CD4-positive, alpha-beta memory T cell (primary cell): ENCODE results near the gene ADCK2. TPM values are rescaled to one million over a fixed set of nuclear protein-coding genes. Genes with fewer than 3 reads are reported as not detected.

ENCODE experiments used
- CTCF ChIA-PET: fragments of 350-600 bp; sonication (Branson Sonifier 250); formaldehyde crosslinking; loops from one replicate; lab custom pipeline; 2021; ENCODE audit warnings: inconsistent platforms; ENCODE audit not compliant: partially characterized antibody; lab: Charles Lee
- POLR2A ChIA-PET: fragments of 350-600 bp; sonication (Branson Sonifier 250); formaldehyde crosslinking; loops from one replicate; lab custom pipeline; 2021; ENCODE audit not compliant: partially characterized antibody; lab: Charles Lee
- DNase-seq, 5 donors: peaks; one replicate each; pipeline versions ENCODE4 v3.0.0 to v3.0.0-alpha.2; 2020 to 2022; ENCODE audit warnings: mixed read lengths in 1 of 5
- H3K27ac ChIP-seq: one replicate; pipeline ENCODE4 v1.7.0; 2013; ENCODE audit warnings: low read depth, low read length
- H3K27me3 ChIP-seq: 2 replicates; pipeline ENCODE4 v1.7.0; 2013; ENCODE audit warnings: mild to moderate bottlenecking, low read length, moderate library complexity; ENCODE audit not compliant: insufficient read depth
- H3K36me3 ChIP-seq: 2 replicates; pipeline ENCODE4 v1.7.0; 2013; ENCODE audit warnings: mild to moderate bottlenecking, low read length, moderate library complexity; ENCODE audit not compliant: insufficient read depth
- H3K4me1 ChIP-seq: 2 replicates; pipeline ENCODE4 v1.7.0; 2013; ENCODE audit warnings: mild to moderate bottlenecking, low read length, moderate library complexity; ENCODE audit not compliant: insufficient read depth
- H3K4me3 ChIP-seq, 2 donors: one replicate each; pipeline ENCODE4 v1.7.0; 2013; ENCODE audit warnings: low read length in 2 of 2, mild to moderate bottlenecking in 1 of 2
- H3K9me3 ChIP-seq, 2 donors: one replicate each; pipeline ENCODE4 v1.7.0; 2013; ENCODE audit warnings: low read length in 2 of 2, control low read depth in 1 of 2; ENCODE audit not compliant: control insufficient read depth in 1 of 2
- H3K27ac Mint-ChIP-seq, 7 donors: one replicate each; pipeline ENCODE4 v1.8.0; 2020 to 2021; ENCODE audit warnings: mixed read lengths in 7 of 7, mild to moderate bottlenecking in 6 of 7, inconsistent platforms in 3 of 7, moderate library complexity in 3 of 7
- H3K27me3 Mint-ChIP-seq, 2 donors: one replicate each; pipeline ENCODE4 v1.8.0; 2020 to 2021; ENCODE audit warnings: mixed read lengths in 2 of 2
- H3K36me3 Mint-ChIP-seq, 2 donors: one replicate each; pipeline ENCODE4 v1.8.0; 2020 to 2021; ENCODE audit warnings: mixed read lengths in 2 of 2, inconsistent platforms in 1 of 2, mild to moderate bottlenecking in 1 of 2
- H3K4me1 Mint-ChIP-seq, 4 donors: one replicate each; pipeline ENCODE4 v1.8.0; 2020 to 2021; ENCODE audit warnings: mixed read lengths in 4 of 4, mild to moderate bottlenecking in 1 of 4
- H3K4me3 Mint-ChIP-seq, 8 donors: one replicate each; pipeline ENCODE4 v1.8.0; 2020 to 2021; ENCODE audit warnings: mixed read lengths in 8 of 8, mild to moderate bottlenecking in 7 of 8, moderate library complexity in 6 of 8, inconsistent platforms in 3 of 8
- H3K9me3 Mint-ChIP-seq, 8 donors: one replicate each; pipeline ENCODE4 v1.8.0; 2020 to 2021; ENCODE audit warnings: mixed read lengths in 8 of 8, mild to moderate bottlenecking in 5 of 8, inconsistent platforms in 3 of 8, moderate library complexity in 1 of 8
- intact Hi-C: fragments of 100-400 bp; cut with micrococcal nuclease; formaldehyde crosslinking; loops from one replicate; pipeline ENCODE4 v1.15.1; 2023
- polyA plus RNA-seq, 2 donors: library from polyadenylated mRNA; unstranded; fragments of 300-500 nt; fragmentation: Illumina TruSeq; gene quantifications; one replicate each; pipeline ENCODE4 v1.2.3, GENCODE V29; 2021
- total RNA-seq, 2 experiments: library from RNA; stranded (reverse); gene quantifications; one replicate each; pipeline ENCODE4 v1.2.3, GENCODE V29; 2021

The ADCK2 gene
- total and polyA plus RNA-seq, 4 experiments from 2014 or later, result 18.6 to 36.0 (median 22.1) TPM

- Histone ChIP-seq H3K27me3 (no peaks in the 10 kb centered on the region), H3K9me3 (no peaks in the 10 kb centered on the region), H3K27ac (no peak overlapping the region), H3K4me3 (no peak overlapping the region), H3K4me1 (no peaks in the 10 kb centered on the region), H3K36me3 (no peaks in the 10 kb centered on the region)
- no peak for DNase-seq
- Mint-ChIP-seq H3K4me3 (no peak overlapping the region), H3K4me1 (peaks cover 0 to 2% (median 0%) of the 10 kb centered on the region in 4 donors), H3K27ac (no peak overlapping the region), H3K27me3 (peaks cover 7 to 25% of the 10 kb centered on the region in 2 donors), H3K9me3 (no peaks in the 10 kb centered on the region), H3K36me3 (no peaks in the 10 kb centered on the region)
- ChIA-PET POLR2A (interaction anchor here (0.6 kb wide), 1 partner anchor 13 kb away, joined by 3 read pairs; no protein-coding TSS in a partner anchor), CTCF (no interaction called here)
- intact Hi-C loops, result no loop called here
Measured at GRCh38 chr7:140631602-140632001, 41.1 kb upstream of the ADCK2 start.

GRCh38 chr7:140635345-140635744, 37.4 kb upstream of the ADCK2 start:
- peaks cover 9 to 12% (median 11%) of the 10 kb centered on the region in 4 donors for H3K4me1 Mint-ChIP-seq
- H3K27me3 Mint-ChIP-seq, result peaks cover 32 to 52% of the 10 kb centered on the region in 2 donors
- peaks cover 0 to 3% (median 0%) of the 10 kb centered on the region in 8 donors for H3K9me3 Mint-ChIP-seq
- no peak overlapping the region for H3K4me3 ChIP-seq
- H3K27ac Mint-ChIP-seq, result no peak overlapping the region
- no peaks in the 10 kb centered on the region for H3K36me3 ChIP-seq
- CTCF ChIA-PET, result no interaction called here
- intact Hi-C loops, result no loop called here
- H3K36me3 Mint-ChIP-seq, result no peaks in the 10 kb centered on the region
- no peak overlapping the region for H3K27ac ChIP-seq
- POLR2A ChIA-PET, result no interaction called here
- peaks cover 25% of the 10 kb centered on the region for H3K27me3 ChIP-seq
- DNase-seq, result no peak
- H3K9me3 ChIP-seq, result no peaks in the 10 kb centered on the region
- peaks cover 8% of the 10 kb centered on the region for H3K4me1 ChIP-seq
- no peak overlapping the region for H3K4me3 Mint-ChIP-seq

- intact Hi-C loops, result no loop called here
- Histone ChIP-seq H3K27me3 (peaks cover 25% of the 10 kb centered on the region), H3K4me3 (no peak overlapping the region), H3K4me1 (peaks cover 8% of the 10 kb centered on the region), H3K9me3 (no peaks in the 10 kb centered on the region), H3K27ac (no peak overlapping the region), H3K36me3 (no peaks in the 10 kb centered on the region)
- ChIA-PET POLR2A (no interaction called here), CTCF (no interaction called here)
- no peak overlapping the region for H3K4me3 Mint-ChIP-seq
- no peaks in the 10 kb centered on the region for H3K36me3 Mint-ChIP-seq
- no peak for DNase-seq
- peaks cover 32 to 52% of the 10 kb centered on the region in 2 donors for H3K27me3 Mint-ChIP-seq
- H3K9me3 Mint-ChIP-seq, result peaks cover 0 to 3% (median 0%) of the 10 kb centered on the region in 8 donors
- peaks cover 9 to 12% (median 11%) of the 10 kb centered on the region in 4 donors for H3K4me1 Mint-ChIP-seq
- H3K27ac Mint-ChIP-seq, result no peak overlapping the region
Measured at GRCh38 chr7:140635816-140636215, 36.9 kb upstream of the ADCK2 start.

- ChIA-PET CTCF (interaction anchor here (0.9 kb wide), 1 partner anchor 10 kb away, joined by 6 read pairs; no protein-coding TSS in a partner anchor), POLR2A (no interaction called here)
- no peaks in the 10 kb centered on the region for H3K36me3 ChIP-seq
- peaks cover 11 to 21% (median 15%) of the 10 kb centered on the region in 4 donors for H3K4me1 Mint-ChIP-seq
- peaks cover 39 to 51% of the 10 kb centered on the region in 2 donors for H3K27me3 Mint-ChIP-seq
- no peak for DNase-seq
- no peaks in the 10 kb centered on the region for H3K36me3 Mint-ChIP-seq
- H3K4me3 ChIP-seq, result no peak overlapping the region
- no peaks in the 10 kb centered on the region for H3K9me3 ChIP-seq
- H3K27ac Mint-ChIP-seq, result no peak overlapping the region
- no peak overlapping the region for H3K27ac ChIP-seq
- H3K4me3 Mint-ChIP-seq, result no peak overlapping the region
- H3K4me1 ChIP-seq, result peaks cover 8% of the 10 kb centered on the region
- peaks cover 33% of the 10 kb centered on the region for H3K27me3 ChIP-seq
- peaks cover 0 to 3% (median 0%) of the 10 kb centered on the region in 8 donors for H3K9me3 Mint-ChIP-seq
- intact Hi-C loops, result no loop called here
Measured at GRCh38 chr7:140637400-140637799, 35.3 kb upstream of the ADCK2 start.

- Mint-ChIP-seq H3K4me3 (peak overlapping the region in 4 of 8 donors; percentile 1 to 18 (median 6)), H3K4me1 (peaks cover 11 to 21% (median 15%) of the 10 kb centered on the region in 4 donors), H3K36me3 (no peaks in the 10 kb centered on the region), H3K27me3 (peaks cover 39 to 54% of the 10 kb centered on the region in 2 donors), H3K9me3 (peaks cover 0 to 3% (median 0%) of the 10 kb centered on the region in 8 donors), H3K27ac (no peak overlapping the region)
- Histone ChIP-seq H3K4me1 (peaks cover 8% of the 10 kb centered on the region), H3K9me3 (no peaks in the 10 kb centered on the region), H3K27ac (no peak overlapping the region), H3K27me3 (peaks cover 33% of the 10 kb centered on the region), H3K4me3 (no peak overlapping the region), H3K36me3 (no peaks in the 10 kb centered on the region)
- CTCF ChIA-PET, result interaction anchor here (0.9 kb wide), 1 partner anchor 9 kb away, joined by 6 read pairs; no protein-coding TSS in a partner anchor
- intact Hi-C loops, result no loop called here
- no peak for DNase-seq
- POLR2A ChIA-PET, result no interaction called here
Measured at GRCh38 chr7:140638173-140638791, 34.5 kb upstream of the ADCK2 start.

GRCh38 chr7:140639366-140640053, 33.2 kb upstream of the ADCK2 start:
- intact Hi-C loops, result no loop called here
- H3K36me3 ChIP-seq, result no peaks in the 10 kb centered on the region
- ChIA-PET POLR2A (interaction anchor here (1.2 kb wide), 1 partner anchor 159 kb away, joined by 3 read pairs; no protein-coding TSS in a partner anchor), CTCF (no interaction called here)
- Mint-ChIP-seq H3K27ac (peak overlapping the region in 2 of 7 donors; percentile 41 to 44), H3K4me1 (peaks cover 11 to 21% (median 15%) of the 10 kb centered on the region in 4 donors), H3K27me3 (peaks cover 40 to 53% of the 10 kb centered on the region in 2 donors), H3K4me3 (peak overlapping the region; percentile 84 to 93 (median 90)), H3K9me3 (peaks cover 0 to 3% (median 0%) of the 10 kb centered on the region in 8 donors), H3K36me3 (no peaks in the 10 kb centered on the region)
- peaks cover 8% of the 10 kb centered on the region for H3K4me1 ChIP-seq
- no peak overlapping the region for H3K27ac ChIP-seq
- H3K4me3 ChIP-seq, result no peak overlapping the region
- H3K9me3 ChIP-seq, result no peaks in the 10 kb centered on the region
- H3K27me3 ChIP-seq, result peaks cover 33% of the 10 kb centered on the region
- no peak for DNase-seq

GRCh38 chr7:140640060-140640637, 32.6 kb upstream of the ADCK2 start:
- H3K36me3 Mint-ChIP-seq, result no peaks in the 10 kb centered on the region
- Histone ChIP-seq H3K4me1 (peaks cover 8% of the 10 kb centered on the region), H3K36me3 (no peaks in the 10 kb centered on the region), H3K27me3 (peaks cover 33% of the 10 kb centered on the region), H3K27ac (no peak overlapping the region), H3K9me3 (no peaks in the 10 kb centered on the region), H3K4me3 (no peak overlapping the region)
- peaks cover 11 to 21% (median 15%) of the 10 kb centered on the region in 4 donors for H3K4me1 Mint-ChIP-seq
- intact Hi-C loops, result no loop called here
- ChIA-PET POLR2A (interaction anchor here (1.2 kb wide), 1 partner anchor 160 kb away, joined by 3 read pairs; no protein-coding TSS in a partner anchor), CTCF (no interaction called here)
- peaks cover 0 to 3% (median 0%) of the 10 kb centered on the region in 8 donors for H3K9me3 Mint-ChIP-seq
- H3K27me3 Mint-ChIP-seq, result peaks cover 40 to 53% of the 10 kb centered on the region in 2 donors
- no peak overlapping the region for H3K27ac Mint-ChIP-seq
- peak in 1 of 5 donors; percentile 6 for DNase-seq
- peak overlapping the region; percentile 84 to 93 (median 90) for H3K4me3 Mint-ChIP-seq
